ENCODE results near the gene SLC30A4. TPM values are rescaled to one million over a fixed set of nuclear protein-coding genes. Genes with fewer than 3 reads are reported as not detected.

SLC30A4 gene
- total RNA-seq, 6 experiments from 2014 or later, result 7.0 to 10.2 (median 8.5) TPM

DNA sequence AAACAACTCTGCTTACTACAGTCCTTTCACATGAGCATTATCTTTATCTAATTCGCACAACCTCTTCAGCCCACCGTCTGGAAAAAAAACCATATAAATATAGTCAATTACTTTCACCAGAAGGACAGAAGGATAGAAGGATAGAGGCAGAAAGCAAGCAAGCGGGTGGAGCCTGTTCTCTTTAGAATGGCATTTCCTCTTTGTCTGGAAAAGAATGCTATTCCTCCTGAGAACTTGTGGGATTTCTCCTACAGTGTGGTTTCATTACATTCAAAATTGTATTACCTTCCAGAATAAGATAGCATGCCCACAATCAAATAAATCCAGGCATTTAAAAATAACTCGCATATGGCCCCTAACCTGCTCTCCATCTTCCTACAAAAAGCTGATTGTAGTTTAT is 23.1 kb downstream of the SLC30A4 start:
- H3K27ac Mint-ChIP-seq, result peak overlapping the region; percentile 22
- H3K27me3 Mint-ChIP-seq (ENCODE audit: insufficient read depth), result no peaks in the 10 kb centered on the region
- H3K4me3 Mint-ChIP-seq, result no peak overlapping the region
- DNase-seq, result peak; percentile 5
- H3K36me3 Mint-ChIP-seq (ENCODE audit: low read depth), result no peaks in the 10 kb centered on the region
- TF ChIP-seq, protein P1, sequence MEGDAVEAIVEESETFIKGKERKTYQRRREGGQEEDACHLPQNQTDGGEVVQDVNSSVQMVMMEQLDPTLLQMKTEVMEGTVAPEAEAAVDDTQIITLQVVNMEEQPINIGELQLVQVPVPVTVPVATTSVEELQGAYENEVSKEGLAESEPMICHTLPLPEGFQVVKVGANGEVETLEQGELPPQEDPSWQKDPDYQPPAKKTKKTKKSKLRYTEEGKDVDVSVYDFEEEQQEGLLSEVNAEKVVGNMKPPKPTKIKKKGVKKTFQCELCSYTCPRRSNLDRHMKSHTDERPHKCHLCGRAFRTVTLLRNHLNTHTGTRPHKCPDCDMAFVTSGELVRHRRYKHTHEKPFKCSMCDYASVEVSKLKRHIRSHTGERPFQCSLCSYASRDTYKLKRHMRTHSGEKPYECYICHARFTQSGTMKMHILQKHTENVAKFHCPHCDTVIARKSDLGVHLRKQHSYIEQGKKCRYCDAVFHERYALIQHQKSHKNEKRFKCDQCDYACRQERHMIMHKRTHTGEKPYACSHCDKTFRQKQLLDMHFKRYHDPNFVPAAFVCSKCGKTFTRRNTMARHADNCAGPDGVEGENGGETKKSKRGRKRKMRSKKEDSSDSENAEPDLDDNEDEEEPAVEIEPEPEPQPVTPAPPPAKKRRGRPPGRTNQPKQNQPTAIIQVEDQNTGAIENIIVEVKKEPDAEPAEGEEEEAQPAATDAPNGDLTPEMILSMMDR (IDR thresholded peaks at IDR 0.05), result no peak
- no peaks in the 10 kb centered on the region for H3K9me3 Mint-ChIP-seq
- H3K4me1 Mint-ChIP-seq (ENCODE audit: low read depth), result peaks cover 31% of the 10 kb centered on the region

DNA sequence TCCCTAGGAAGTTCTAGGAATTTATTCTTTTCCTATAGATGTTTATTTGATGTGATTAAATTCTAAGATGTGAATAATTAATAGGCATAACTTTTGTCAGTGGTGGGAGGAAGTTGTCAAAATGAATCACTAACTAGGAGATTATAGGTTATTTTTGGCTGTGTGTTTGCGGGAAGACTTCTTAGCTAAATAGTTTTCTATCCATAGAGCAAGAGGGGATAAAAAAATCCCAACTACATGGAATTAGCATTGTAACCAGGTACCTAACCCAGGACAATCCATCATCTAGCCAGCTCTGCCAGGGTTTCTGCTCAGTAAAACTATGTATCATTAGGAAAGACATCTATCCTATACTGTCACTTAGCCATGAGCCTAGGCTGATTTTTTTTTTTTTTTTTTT is 23.9 kb downstream of the SLC30A4 start:
- no peak overlapping the region for H3K4me3 Mint-ChIP-seq
- H3K27me3 Mint-ChIP-seq (ENCODE audit: insufficient read depth), result no peaks in the 10 kb centered on the region
- DNase-seq, result no peak
- H3K27ac Mint-ChIP-seq, result peak overlapping the region; percentile 22
- TF ChIP-seq, protein P1 (IDR thresholded peaks at IDR 0.05), result no peak
- peaks cover 31% of the 10 kb centered on the region for H3K4me1 Mint-ChIP-seq (ENCODE audit: low read depth)
- H3K9me3 Mint-ChIP-seq, result no peaks in the 10 kb centered on the region
- no peaks in the 10 kb centered on the region for H3K36me3 Mint-ChIP-seq (ENCODE audit: low read depth)

DNA sequence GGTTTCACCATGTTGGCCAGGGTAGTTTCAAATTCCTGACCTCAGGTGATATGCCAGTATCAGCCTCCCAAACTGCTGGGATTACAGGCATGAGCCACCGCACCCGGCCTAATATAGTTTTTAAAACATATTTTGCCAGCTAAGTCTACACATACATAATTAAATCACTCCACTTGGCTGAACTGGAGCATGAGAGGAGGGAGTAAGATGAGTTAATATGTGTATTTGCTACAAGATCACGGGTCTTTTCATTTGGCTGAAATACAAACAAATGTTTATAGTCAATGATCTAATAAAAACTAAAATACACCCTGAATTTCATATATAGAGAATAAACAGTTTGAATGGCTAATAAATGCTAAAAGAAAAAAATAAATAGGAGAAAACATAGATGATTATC is 25.3 kb downstream of the SLC30A4 start:
- TF ChIP-seq, protein P1 (IDR thresholded peaks at IDR 0.05), result no peak
- Mint-ChIP-seq H3K4me3 (no peak overlapping the region), H3K4me1 (ENCODE audit: low read depth) (peaks cover 31% of the 10 kb centered on the region), H3K27ac (no peak overlapping the region), H3K36me3 (ENCODE audit: low read depth) (no peaks in the 10 kb centered on the region), H3K9me3 (no peaks in the 10 kb centered on the region), H3K27me3 (ENCODE audit: insufficient read depth) (no peaks in the 10 kb centered on the region)
- no peak for DNase-seq

DNA sequence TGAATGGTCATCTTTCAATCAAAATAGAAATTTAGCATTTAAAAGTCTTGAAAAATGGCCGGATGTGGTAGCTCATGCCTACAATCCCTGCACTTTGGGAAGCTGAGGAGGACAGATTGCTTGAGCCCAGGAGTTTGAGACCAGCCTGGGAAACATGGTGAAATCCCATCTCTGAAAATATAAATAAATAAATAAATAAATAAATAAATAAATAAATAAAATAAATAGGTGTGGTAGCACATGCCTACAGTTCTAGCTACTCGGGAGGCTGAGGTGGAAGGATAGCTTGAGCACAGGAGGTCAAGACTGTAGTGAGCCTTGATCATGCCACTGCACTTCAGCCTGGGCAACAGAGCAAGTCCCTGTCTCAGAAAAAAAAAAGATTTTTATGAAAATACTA is 25.9 kb downstream of the SLC30A4 start:
- H3K27ac Mint-ChIP-seq, result no peak overlapping the region
- TF ChIP-seq, protein P1 (IDR thresholded peaks at IDR 0.05), result no peak
- H3K4me1 Mint-ChIP-seq (ENCODE audit: low read depth), result peaks cover 31% of the 10 kb centered on the region
- no peaks in the 10 kb centered on the region for H3K27me3 Mint-ChIP-seq (ENCODE audit: insufficient read depth)
- H3K4me3 Mint-ChIP-seq, result no peak overlapping the region
- no peaks in the 10 kb centered on the region for H3K9me3 Mint-ChIP-seq
- H3K36me3 Mint-ChIP-seq (ENCODE audit: low read depth), result no peaks in the 10 kb centered on the region
- DNase-seq, result no peak

DNA sequence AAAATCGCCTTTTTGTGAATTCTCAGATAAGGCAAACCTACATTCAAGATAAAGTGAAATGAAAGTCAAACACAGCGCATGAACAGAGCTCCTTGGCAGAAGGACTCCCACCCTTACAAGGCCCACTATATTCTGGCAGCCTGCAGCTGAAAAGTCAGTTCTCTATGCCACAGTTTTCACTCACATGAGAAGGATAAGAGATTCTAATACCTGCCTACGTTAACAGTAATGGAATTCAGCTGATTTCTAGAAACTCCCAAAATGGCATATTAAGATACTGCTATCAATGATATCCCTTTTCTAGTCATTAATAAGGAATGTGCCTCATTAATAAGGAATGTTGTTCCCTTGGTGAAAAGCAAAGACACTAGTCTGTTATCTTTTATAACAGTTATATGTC is 27.0 kb downstream of the SLC30A4 start:
- Mint-ChIP-seq H3K4me3 (no peak overlapping the region), H3K9me3 (no peaks in the 10 kb centered on the region), H3K36me3 (ENCODE audit: low read depth) (no peaks in the 10 kb centered on the region), H3K4me1 (ENCODE audit: low read depth) (peaks cover 31% of the 10 kb centered on the region), H3K27me3 (ENCODE audit: insufficient read depth) (no peaks in the 10 kb centered on the region), H3K27ac (no peak overlapping the region)
- TF ChIP-seq, protein P1 (IDR thresholded peaks at IDR 0.05), result no peak
- no peak for DNase-seq

DNA sequence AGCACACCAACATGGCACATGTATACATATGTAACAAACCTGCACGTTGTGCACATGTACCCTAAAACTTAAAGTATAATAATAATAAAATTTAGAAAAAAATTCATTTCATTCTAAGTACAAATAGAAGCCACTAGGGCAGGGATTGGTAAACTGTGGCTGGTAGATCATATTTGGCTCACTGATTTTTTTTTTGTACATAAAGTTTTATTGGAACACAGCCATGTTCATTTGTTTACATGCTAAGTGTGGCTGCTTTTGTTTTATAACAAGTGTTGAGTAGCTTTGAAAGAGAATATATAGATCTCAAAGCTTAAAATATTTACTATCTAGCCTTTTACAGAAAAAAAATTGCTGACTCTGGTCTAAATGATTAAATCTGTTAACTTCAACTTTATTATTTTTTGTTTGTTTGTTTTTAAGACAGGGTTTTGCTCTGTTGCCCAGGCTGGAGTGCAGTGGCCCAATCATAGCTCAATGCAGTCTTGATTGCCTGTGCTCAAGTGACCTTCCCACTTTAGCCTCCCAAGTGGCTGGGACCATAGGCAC is 32.8 kb downstream of the SLC30A4 start:
- no peak for DNase-seq
- Mint-ChIP-seq H3K36me3 (ENCODE audit: low read depth) (no peaks in the 10 kb centered on the region), H3K4me3 (no peak overlapping the region), H3K27ac (no peak overlapping the region), H3K9me3 (no peaks in the 10 kb centered on the region), H3K27me3 (ENCODE audit: insufficient read depth) (no peaks in the 10 kb centered on the region), H3K4me1 (ENCODE audit: low read depth) (no peaks in the 10 kb centered on the region)
- TF ChIP-seq, protein P1 (IDR thresholded peaks at IDR 0.05), result no peak
